HAP-1 (cell line): ENCODE measurements around the gene TMEM232.

ENCODE experiments used
- DNase-seq, 2 experiments: peaks; one replicate each; pipeline ENCODE4 v3.0.0-alpha.2; 2016 to 2020; ENCODE audit warnings: low spot score in 2 of 2
- H3K27me3 ChIP-seq: fragments of 250-450 bp; sonication (Bioruptor Pico); 2 replicates; pipeline ENCODE4 v1.5.1; 2020; ENCODE audit warnings: low read depth, mild to moderate bottlenecking, moderate library complexity
- H3K36me3 ChIP-seq: fragments of 250-450 bp; sonication (Bioruptor Pico); replicated peaks from 2 replicates; pipeline ENCODE4 v1.5.1; 2020; ENCODE audit warnings: mild to moderate bottlenecking
- H3K4me1 ChIP-seq: fragments of 250-450 bp; sonication (Bioruptor Pico); 2 replicates; pipeline ENCODE4 v1.5.1; 2020; ENCODE audit warnings: mild to moderate bottlenecking
- H3K4me3 ChIP-seq: fragments of 250-450 bp; sonication (Bioruptor Pico); 2 replicates; pipeline ENCODE4 v1.5.1; 2020; ENCODE audit warnings: mild to moderate bottlenecking, moderate library complexity
- H3K9me3 ChIP-seq: fragments of 250-450 bp; sonication (Bioruptor Pico); 2 replicates; pipeline ENCODE4 v1.5.1; 2020; ENCODE audit warnings: mild to moderate bottlenecking, moderate library complexity
- in situ Hi-C: fragments of 300-500 bp; cut with MboI; formaldehyde crosslinking; loops from 3 replicates; pipeline ENCODE4 v1.14.3; 2020; ENCODE audit warnings: low sequenced_read_pairs, inconsistent platforms, mixed read lengths

Gene TMEM232

GRCh38 chr5:110371011-110371724, 355.3 kb downstream of the TMEM232 start:
- Histone ChIP-seq H3K4me1 (no peaks in the 10 kb centered on the region), H3K4me3 (no peak overlapping the region), H3K9me3 (no peaks in the 10 kb centered on the region), H3K36me3 (no peaks in the 10 kb centered on the region), H3K27me3 (no peaks in the 10 kb centered on the region)
- no peak for DNase-seq
- in situ Hi-C loops, result no loop called here
